Measurements from ENCODE around the gene CMTM5. TPM values are rescaled to one million over a fixed set of nuclear protein-coding genes. Genes with fewer than 3 reads are reported as not detected.

The CMTM5 gene
- total RNA-seq, 2 experiments from 2014 or later: not detected

DNA sequence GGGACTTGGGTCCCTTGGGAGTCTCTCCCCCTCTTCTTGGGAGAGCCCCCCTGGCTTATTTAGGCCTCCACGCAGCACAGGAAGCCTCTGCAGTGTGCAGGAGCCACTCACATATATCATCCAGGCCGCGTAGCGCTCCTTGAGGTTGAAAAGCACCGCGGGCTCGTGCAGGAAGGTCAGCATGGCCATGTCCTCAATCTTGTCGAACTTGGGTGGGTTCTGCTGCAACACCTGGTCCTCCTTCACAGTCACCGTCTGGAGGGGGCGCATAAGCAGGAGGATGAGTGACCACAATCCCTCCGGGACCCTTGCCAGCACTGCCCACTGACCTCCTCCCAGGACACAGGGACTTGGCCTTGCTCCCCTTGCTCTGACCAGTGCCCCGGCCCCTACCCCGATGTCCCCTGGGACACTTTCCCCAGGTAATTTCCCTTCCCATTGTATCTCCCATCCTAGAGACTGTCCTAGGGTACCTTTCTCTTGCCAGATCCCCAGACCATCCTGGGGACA lies 28.7 kb downstream of the CMTM5 start:
- H3K9me3 ChIP-seq (ENCODE audit: low read length): no peaks in the 10 kb centered on the region
- no peak overlapping the region for H3K27ac ChIP-seq (ENCODE audit: low read depth, low read length, poor library complexity, severe bottlenecking)
- ChIA-PET POLR2A (no interaction called here), CTCF (ENCODE audit: unreplicated experiment) (no interaction called here)
- no peak for DNase-seq (ENCODE audit: low spot score)
- no peak overlapping the region for H3K4me2 ChIP-seq (ENCODE audit: low read length)
- no peaks in the 10 kb centered on the region for H3K4me1 ChIP-seq (ENCODE audit: insufficient read depth, low read length, poor library complexity, severe bottlenecking)
- TF ChIP-seq, protein P1, sequence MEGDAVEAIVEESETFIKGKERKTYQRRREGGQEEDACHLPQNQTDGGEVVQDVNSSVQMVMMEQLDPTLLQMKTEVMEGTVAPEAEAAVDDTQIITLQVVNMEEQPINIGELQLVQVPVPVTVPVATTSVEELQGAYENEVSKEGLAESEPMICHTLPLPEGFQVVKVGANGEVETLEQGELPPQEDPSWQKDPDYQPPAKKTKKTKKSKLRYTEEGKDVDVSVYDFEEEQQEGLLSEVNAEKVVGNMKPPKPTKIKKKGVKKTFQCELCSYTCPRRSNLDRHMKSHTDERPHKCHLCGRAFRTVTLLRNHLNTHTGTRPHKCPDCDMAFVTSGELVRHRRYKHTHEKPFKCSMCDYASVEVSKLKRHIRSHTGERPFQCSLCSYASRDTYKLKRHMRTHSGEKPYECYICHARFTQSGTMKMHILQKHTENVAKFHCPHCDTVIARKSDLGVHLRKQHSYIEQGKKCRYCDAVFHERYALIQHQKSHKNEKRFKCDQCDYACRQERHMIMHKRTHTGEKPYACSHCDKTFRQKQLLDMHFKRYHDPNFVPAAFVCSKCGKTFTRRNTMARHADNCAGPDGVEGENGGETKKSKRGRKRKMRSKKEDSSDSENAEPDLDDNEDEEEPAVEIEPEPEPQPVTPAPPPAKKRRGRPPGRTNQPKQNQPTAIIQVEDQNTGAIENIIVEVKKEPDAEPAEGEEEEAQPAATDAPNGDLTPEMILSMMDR (conservative IDR thresholded peaks at IDR 0.05; ENCODE audit: low read length): no peak
- no peak for TF ChIP-seq EZH2phosphoT487 (IDR thresholded peaks at IDR 0.05; ENCODE audit: borderline replicate concordance, low read depth, low read length)
- intact Hi-C loops (cut with micrococcal nuclease; ENCODE audit: unreplicated experiment): no loop called here
- H3K79me2 ChIP-seq (ENCODE audit: insufficient read depth, low read depth, low read length): no peaks in the 10 kb centered on the region
- no peaks in the 10 kb centered on the region for H4K20me1 ChIP-seq (ENCODE audit: insufficient read depth, low read length)
- H2AFZ ChIP-seq (ENCODE audit: low read length): no peak overlapping the region
- no peaks in the 10 kb centered on the region for H3K36me3 ChIP-seq (ENCODE audit: insufficient read depth, low read length)
- no TSS peak for BruUV-seq (replicated peaks)
- no peaks in the 10 kb centered on the region for H3K9me2 ChIP-seq (ENCODE audit: insufficient read depth, low read length)
- no peak overlapping the region for H3K4me3 ChIP-seq (ENCODE audit: low read depth, low read length, poor library complexity, severe bottlenecking)

DNA sequence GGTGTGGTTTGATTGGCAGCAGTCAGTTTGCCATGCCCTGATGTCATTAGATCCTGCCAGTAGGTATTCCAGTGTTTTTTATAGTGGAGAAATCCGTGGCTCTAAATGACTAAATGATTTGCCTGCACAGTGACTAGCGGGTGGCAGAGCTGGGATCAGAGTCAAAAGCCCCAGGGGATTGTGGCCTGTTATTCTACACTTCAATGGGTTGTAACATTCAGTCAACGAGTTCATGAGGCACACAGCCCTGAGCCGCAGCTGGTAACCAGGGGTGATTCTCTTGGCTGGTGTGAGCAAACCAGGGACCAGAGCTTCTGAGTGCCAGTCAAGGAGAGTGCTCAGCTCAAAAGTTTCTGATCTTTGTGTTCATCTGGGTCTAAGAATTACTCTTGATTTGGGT lies 29.4 kb downstream of the CMTM5 start:
- TF ChIP-seq EZH2phosphoT487 (IDR thresholded peaks at IDR 0.05; ENCODE audit: borderline replicate concordance, low read depth, low read length): no peak
- TF ChIP-seq, protein P1 (conservative IDR thresholded peaks at IDR 0.05; ENCODE audit: low read length): no peak

DNA sequence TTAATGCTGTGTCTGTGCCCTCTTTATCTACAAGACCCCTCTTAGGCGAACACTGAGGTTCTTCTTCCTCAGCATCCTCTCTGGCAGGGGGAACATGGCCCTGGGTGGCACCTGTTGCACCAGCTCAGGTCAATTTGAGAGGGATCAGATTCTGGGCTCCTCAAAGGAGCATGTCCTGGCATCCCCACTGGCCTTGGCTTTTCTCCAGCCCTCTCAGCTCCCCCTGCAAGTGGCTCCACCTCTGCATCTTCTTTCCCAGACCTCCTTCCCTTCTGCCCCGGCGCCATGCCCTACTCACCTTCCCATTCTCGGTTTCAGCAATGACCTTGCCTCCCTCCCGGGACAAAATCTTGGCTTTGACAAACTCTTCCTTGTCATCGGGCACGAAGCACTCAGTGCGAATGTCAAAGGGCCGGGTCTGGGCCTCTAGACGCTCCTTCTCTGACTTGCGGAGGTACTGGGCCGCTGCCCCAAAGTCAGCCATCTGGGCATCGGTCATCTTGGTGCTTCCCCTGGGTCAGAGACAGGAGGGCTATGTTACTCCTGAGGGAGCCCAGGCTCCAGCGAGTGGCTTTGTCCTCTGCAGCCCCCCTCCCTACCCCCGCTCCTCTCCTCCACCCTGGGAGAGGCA lies 30.0 kb downstream of the CMTM5 start:
- DNase-seq (ENCODE audit: low spot score): no peak
- Histone ChIP-seq H3K4me3 (ENCODE audit: low read depth, low read length, poor library complexity, severe bottlenecking) (no peak overlapping the region), H3K4me1 (ENCODE audit: insufficient read depth, low read length, poor library complexity, severe bottlenecking) (no peaks in the 10 kb centered on the region), H3K79me2 (ENCODE audit: insufficient read depth, low read depth, low read length) (no peaks in the 10 kb centered on the region), H4K20me1 (ENCODE audit: insufficient read depth, low read length) (no peaks in the 10 kb centered on the region), H2AFZ (ENCODE audit: low read length) (no peak overlapping the region), H3K27ac (ENCODE audit: low read depth, low read length, poor library complexity, severe bottlenecking) (no peak overlapping the region), H3K36me3 (ENCODE audit: insufficient read depth, low read length) (no peaks in the 10 kb centered on the region), H3K4me2 (ENCODE audit: low read length) (no peak overlapping the region), H3K9me3 (ENCODE audit: low read length) (no peaks in the 10 kb centered on the region), H3K9me2 (ENCODE audit: insufficient read depth, low read length) (no peaks in the 10 kb centered on the region)
- no TSS peak for BruUV-seq (replicated peaks)
- CTCF ChIA-PET (ENCODE audit: unreplicated experiment): no interaction called here
- POLR2A ChIA-PET: no interaction called here
- TF ChIP-seq, protein P1 (conservative IDR thresholded peaks at IDR 0.05; ENCODE audit: low read length): no peak
- no peak for TF ChIP-seq EZH2phosphoT487 (IDR thresholded peaks at IDR 0.05; ENCODE audit: borderline replicate concordance, low read depth, low read length)
- intact Hi-C loops (cut with micrococcal nuclease; ENCODE audit: unreplicated experiment): no loop called here

More for the DNA sequence above, 29.4 kb downstream of the CMTM5 start:
- Histone ChIP-seq H3K79me2 (ENCODE audit: insufficient read depth, low read depth, low read length) (no peaks in the 10 kb centered on the region), H3K27ac (ENCODE audit: low read depth, low read length, poor library complexity, severe bottlenecking) (no peak overlapping the region), H3K9me2 (ENCODE audit: insufficient read depth, low read length) (no peaks in the 10 kb centered on the region), H3K4me3 (ENCODE audit: low read depth, low read length, poor library complexity, severe bottlenecking) (no peak overlapping the region), H3K4me1 (ENCODE audit: insufficient read depth, low read length, poor library complexity, severe bottlenecking) (no peaks in the 10 kb centered on the region), H4K20me1 (ENCODE audit: insufficient read depth, low read length) (no peaks in the 10 kb centered on the region), H3K36me3 (ENCODE audit: insufficient read depth, low read length) (no peaks in the 10 kb centered on the region), H3K9me3 (ENCODE audit: low read length) (no peaks in the 10 kb centered on the region), H3K4me2 (ENCODE audit: low read length) (no peak overlapping the region), H2AFZ (ENCODE audit: low read length) (no peak overlapping the region)
- intact Hi-C loops (cut with micrococcal nuclease; ENCODE audit: unreplicated experiment): no loop called here
- BruUV-seq (replicated peaks): no TSS peak
- POLR2A ChIA-PET: no interaction called here
- DNase-seq (ENCODE audit: low spot score): peak; percentile 14
- CTCF ChIA-PET (ENCODE audit: unreplicated experiment): no interaction called here

Measured in OCI-LY7 (cell line).